Measurements from ENCODE around the gene RAB18. TPM values are rescaled to one million over a fixed set of nuclear protein-coding genes. Genes with fewer than 3 reads are reported as not detected.

Gene RAB18
- total RNA-seq, 1 experiment from 2014 or later: 68.1 TPM

- Histone ChIP-seq H3K27ac (ENCODE audit: low read depth, low read length) (no peak overlapping the region), H3K27me3 (ENCODE audit: insufficient read depth, low read length) (no peaks in the 10 kb centered on the region), H3K36me3 (ENCODE audit: control insufficient read depth in 1 of 2, insufficient read depth in 2 of 2, low read length in 2 of 2) (no peaks in the 10 kb centered on the region), H2AFZ (ENCODE audit: low read depth, low read length, poor library complexity, severe bottlenecking) (peak overlapping the region; percentile 77), H3K9me3 (ENCODE audit: control insufficient read depth in 1 of 2, insufficient read depth in 1 of 2, low read depth in 1 of 2, low read length in 2 of 2) (no peaks in the 10 kb centered on the region), H3K4me3 (replicated peaks in 1 of 2; ENCODE audit: low read depth in 1 of 2, low read length in 2 of 2) (no peak overlapping the region), H3K9me2 (ENCODE audit: insufficient read depth) (no peaks in the 10 kb centered on the region; the same call in 1 of the 2 replicates), H3K4me1 (ENCODE audit: control insufficient read depth in 1 of 2, insufficient read depth in 2 of 2, low read length in 2 of 2) (no peaks in the 10 kb centered on the region; a peak in 1 of 4 replicates), H3K9ac (ENCODE audit: low read length) (no peak overlapping the region), H4K20me1 (ENCODE audit: insufficient read depth) (no peaks in the 10 kb centered on the region), H3K4me2 (ENCODE audit: low read length) (no peak overlapping the region), H3K79me2 (ENCODE audit: insufficient read depth, low read length) (no peaks in the 10 kb centered on the region)
- TF ChIP-seq POLR2AphosphoS5 (IDR thresholded peaks at IDR 0.05; ENCODE audit: low read depth, low read length) (no peak), SP1 (IDR thresholded peaks at IDR 0.05; ENCODE audit: low read depth) (no peak), CTCF (IDR thresholded peaks at IDR 0.05 in 2 of 3, conservative IDR thresholded peaks at IDR 0.05 in 1 of 3; ENCODE audit: borderline replicate concordance in 1 of 3, insufficient read depth in 1 of 3, low read depth in 2 of 3, low read length in 2 of 3) (no peak), EGR1 (IDR thresholded peaks at IDR 0.05; ENCODE audit: low read depth) (no peak), TCF7L2 (IDR thresholded peaks at IDR 0.05; ENCODE audit: borderline replicate concordance, extremely low read depth, insufficient read depth, insufficient read length) (no peak), ZFX (IDR thresholded peaks at IDR 0.05) (no peak), JUND (IDR thresholded peaks at IDR 0.05) (no peak), CBX3 (IDR thresholded peaks at IDR 0.05; ENCODE audit: low read depth) (no peak), ELF1 (IDR thresholded peaks at IDR 0.05; ENCODE audit: borderline replicate concordance, low read depth) (no peak), POLR2A (IDR thresholded peaks at IDR 0.05; ENCODE audit: borderline replicate concordance, extremely low read depth, insufficient read depth, insufficient read length) (no peak)
- intact Hi-C loops (cut with micrococcal nuclease): no loop called here
- POLR2A ChIA-PET: interaction anchor here (0.7 kb wide), 1 partner anchor 21 kb away, joined by 3 read pairs; the partner anchor contains the start of gene RAB18
- ATAC-seq (no peak; the same call in 1 of the 2 replicates), DNase-seq (ENCODE audit: low read depth, low spot score) (no peak)
- BruUV-seq (replicated peaks): no TSS peak
- RAD21 ChIA-PET (ENCODE audit: low non-redundant PET in 1 of 2, low total read pairs in 2 of 2, uncharacterized antibody in 2 of 2, unreplicated experiment in 2 of 2): interaction anchor here in 1 of 2 experiments (0.5 kb wide), 1 partner anchor 89 kb away, joined by 3 read pairs; no protein-coding TSS in a partner anchor
- CTCF ChIA-PET: interaction anchor here (0.9 kb wide), 1 partner anchor 21 kb away, joined by 3 read pairs; the partner anchor contains the start of gene RAB18
Observed at GRCh38 chr10:27482984-27483956, 20.8 kb upstream of the RAB18 start.

Measured in HCT116 (cell line).